ENCODE data around the gene PUM1.

DNA sequence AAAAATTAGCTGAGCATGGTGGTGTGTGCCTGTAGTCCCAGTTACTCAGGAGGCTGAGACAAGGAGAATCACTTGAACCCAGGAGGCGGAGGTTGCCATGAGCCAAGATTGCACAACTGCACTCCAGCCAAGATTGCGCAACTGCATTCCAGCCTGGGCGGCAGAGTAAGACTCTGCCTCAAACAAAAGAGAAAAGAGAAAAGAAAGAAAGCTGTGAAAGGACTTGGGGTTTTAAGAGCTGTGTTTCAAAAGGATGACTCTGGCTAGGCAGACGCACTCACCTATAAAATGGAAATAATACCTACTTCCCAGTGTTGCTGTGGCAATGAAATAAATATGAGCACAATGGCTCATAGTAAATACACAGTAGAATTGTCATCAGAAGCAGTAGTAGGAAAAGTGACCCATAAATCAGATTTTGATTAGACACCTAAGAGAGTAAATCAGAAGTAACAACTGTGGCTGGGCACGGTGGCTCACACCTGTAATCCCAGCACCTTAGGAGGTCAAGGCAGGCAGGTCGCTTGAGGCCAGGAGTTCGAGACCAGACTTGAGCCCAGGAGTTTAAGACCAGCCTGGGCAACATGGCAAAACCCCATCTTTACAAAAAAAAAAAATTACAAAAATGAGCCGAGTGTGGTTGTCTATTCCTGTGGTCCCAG, 45.9 kb upstream of the PUM1 start:
- TF ChIP-seq RAD21 (IDR thresholded peaks at IDR 0.05) (no peak), EGR1 (IDR thresholded peaks at IDR 0.05; ENCODE audit: low read depth in 2 of 2) (no peak)
- TF ChIP-seq, protein P1, sequence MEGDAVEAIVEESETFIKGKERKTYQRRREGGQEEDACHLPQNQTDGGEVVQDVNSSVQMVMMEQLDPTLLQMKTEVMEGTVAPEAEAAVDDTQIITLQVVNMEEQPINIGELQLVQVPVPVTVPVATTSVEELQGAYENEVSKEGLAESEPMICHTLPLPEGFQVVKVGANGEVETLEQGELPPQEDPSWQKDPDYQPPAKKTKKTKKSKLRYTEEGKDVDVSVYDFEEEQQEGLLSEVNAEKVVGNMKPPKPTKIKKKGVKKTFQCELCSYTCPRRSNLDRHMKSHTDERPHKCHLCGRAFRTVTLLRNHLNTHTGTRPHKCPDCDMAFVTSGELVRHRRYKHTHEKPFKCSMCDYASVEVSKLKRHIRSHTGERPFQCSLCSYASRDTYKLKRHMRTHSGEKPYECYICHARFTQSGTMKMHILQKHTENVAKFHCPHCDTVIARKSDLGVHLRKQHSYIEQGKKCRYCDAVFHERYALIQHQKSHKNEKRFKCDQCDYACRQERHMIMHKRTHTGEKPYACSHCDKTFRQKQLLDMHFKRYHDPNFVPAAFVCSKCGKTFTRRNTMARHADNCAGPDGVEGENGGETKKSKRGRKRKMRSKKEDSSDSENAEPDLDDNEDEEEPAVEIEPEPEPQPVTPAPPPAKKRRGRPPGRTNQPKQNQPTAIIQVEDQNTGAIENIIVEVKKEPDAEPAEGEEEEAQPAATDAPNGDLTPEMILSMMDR (IDR thresholded peaks at IDR 0.05; ENCODE audit: low read depth, low read length, missing input control) = no peak
- TF ChIP-seq, protein P2, sequence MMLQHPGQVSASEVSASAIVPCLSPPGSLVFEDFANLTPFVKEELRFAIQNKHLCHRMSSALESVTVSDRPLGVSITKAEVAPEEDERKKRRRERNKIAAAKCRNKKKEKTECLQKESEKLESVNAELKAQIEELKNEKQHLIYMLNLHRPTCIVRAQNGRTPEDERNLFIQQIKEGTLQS (IDR thresholded peaks at IDR 0.05) = no peak
